ENCODE data around the gene DNAH11. TPM values are rescaled to one million over a fixed set of nuclear protein-coding genes. Genes with fewer than 3 reads are reported as not detected.

Gene DNAH11
- total and polyA plus RNA-seq, 11 donors: 0.04 to 0.98 (median 0.23) TPM

- H3K4me3 ChIP-seq: no peak overlapping the region
- H3K36me3 ChIP-seq: no peaks in the 10 kb centered on the region
- intact Hi-C loops (cut with DNase I): no loop called here
- no peaks in the 10 kb centered on the region for H3K27me3 ChIP-seq
- peaks cover 0 to 4% (median 0%) of the 10 kb centered on the region in 12 donors for H3K4me1 ChIP-seq
- no peak overlapping the region for H3K27ac ChIP-seq
- ATAC-seq (no peak), DNase-seq (no peak)
- no peaks in the 10 kb centered on the region for H3K9me3 ChIP-seq
- WGBS, 4 donors: 40 to 68% (median 60%) methylated on average over 1 of the region's 1 CpG
- TF ChIP-seq POLR2A (IDR thresholded peaks at IDR 0.05) (no peak), CTCF (IDR thresholded peaks at IDR 0.05) (no peak)
Observed at GRCh38 chr7:21866731-21867130, 323.9 kb downstream of the DNAH11 start.

- no peak overlapping the region for H3K27ac ChIP-seq
- no peak for ATAC-seq
- H3K36me3 ChIP-seq: no peaks in the 10 kb centered on the region
- intact Hi-C loops (cut with DNase I): no loop called here
- no peak overlapping the region for H3K4me3 ChIP-seq
- TF ChIP-seq CTCF (IDR thresholded peaks at IDR 0.05) (no peak), POLR2A (IDR thresholded peaks at IDR 0.05) (no peak)
- H3K4me1 ChIP-seq: peaks cover 0 to 4% (median 0%) of the 10 kb centered on the region in 12 donors
- H3K27me3 ChIP-seq: no peaks in the 10 kb centered on the region
- H3K9me3 ChIP-seq: no peaks in the 10 kb centered on the region
- DNase-seq: no peak
Observed at GRCh38 chr7:21867226-21867625, 324.4 kb downstream of the DNAH11 start.

- no peaks in the 10 kb centered on the region for H3K27me3 ChIP-seq
- WGBS, 4 donors: 79 to 84% (median 82%) methylated on average over 8 of the region's 8 CpGs
Observed at GRCh38 chr7:21867816-21868575, 325.2 kb downstream of the DNAH11 start.

GRCh38 chr7:21868576-21868850 lies 325.7 kb downstream of the DNAH11 start:
- Histone ChIP-seq H3K36me3 (no peaks in the 10 kb centered on the region), H3K4me3 (no peak overlapping the region), H3K27ac (no peak overlapping the region), H3K4me1 (peaks cover 0 to 4% (median 0%) of the 10 kb centered on the region in 12 donors), H3K27me3 (no peaks in the 10 kb centered on the region), H3K9me3 (no peaks in the 10 kb centered on the region)
- 49 to 63% (median 56%) methylated on average over 3 of the region's 3 CpGs for WGBS, 4 donors
- intact Hi-C loops (cut with DNase I): no loop called here
- DNase-seq: no peak
- no peak for TF ChIP-seq CTCF (IDR thresholded peaks at IDR 0.05)
- TF ChIP-seq POLR2A (IDR thresholded peaks at IDR 0.05): no peak
- no peak for ATAC-seq

More at GRCh38 chr7:21867816-21868575, 325.2 kb downstream of the DNAH11 start:
- DNase-seq (no peak), ATAC-seq (no peak)
- peaks cover 0 to 4% (median 0%) of the 10 kb centered on the region in 12 donors for H3K4me1 ChIP-seq
- H3K27ac ChIP-seq: no peak overlapping the region
- no peaks in the 10 kb centered on the region for H3K9me3 ChIP-seq
- H3K4me3 ChIP-seq: no peak overlapping the region
- H3K36me3 ChIP-seq: no peaks in the 10 kb centered on the region
- TF ChIP-seq CTCF (IDR thresholded peaks at IDR 0.05) (no peak), POLR2A (IDR thresholded peaks at IDR 0.05) (no peak)
- intact Hi-C loops (cut with DNase I): no loop called here
